Activated CD4-positive, alpha-beta T cell treated with anti-CD3 and anti-CD28 coated beads, Interleukin-2, Interleukin-4, amounts not matched to agents 100 ng/mL and 50 ng/mL, durations not matched to agents 16 hours and 8 hours (primary cell): ENCODE measurements around the gene KAZN.

Experiments used
- DNase-seq: peaks from one replicate; pipeline ENCODE4 v3.0.0-alpha.2; 2020; ENCODE audit warnings: low spot score

The KAZN gene

DNA sequence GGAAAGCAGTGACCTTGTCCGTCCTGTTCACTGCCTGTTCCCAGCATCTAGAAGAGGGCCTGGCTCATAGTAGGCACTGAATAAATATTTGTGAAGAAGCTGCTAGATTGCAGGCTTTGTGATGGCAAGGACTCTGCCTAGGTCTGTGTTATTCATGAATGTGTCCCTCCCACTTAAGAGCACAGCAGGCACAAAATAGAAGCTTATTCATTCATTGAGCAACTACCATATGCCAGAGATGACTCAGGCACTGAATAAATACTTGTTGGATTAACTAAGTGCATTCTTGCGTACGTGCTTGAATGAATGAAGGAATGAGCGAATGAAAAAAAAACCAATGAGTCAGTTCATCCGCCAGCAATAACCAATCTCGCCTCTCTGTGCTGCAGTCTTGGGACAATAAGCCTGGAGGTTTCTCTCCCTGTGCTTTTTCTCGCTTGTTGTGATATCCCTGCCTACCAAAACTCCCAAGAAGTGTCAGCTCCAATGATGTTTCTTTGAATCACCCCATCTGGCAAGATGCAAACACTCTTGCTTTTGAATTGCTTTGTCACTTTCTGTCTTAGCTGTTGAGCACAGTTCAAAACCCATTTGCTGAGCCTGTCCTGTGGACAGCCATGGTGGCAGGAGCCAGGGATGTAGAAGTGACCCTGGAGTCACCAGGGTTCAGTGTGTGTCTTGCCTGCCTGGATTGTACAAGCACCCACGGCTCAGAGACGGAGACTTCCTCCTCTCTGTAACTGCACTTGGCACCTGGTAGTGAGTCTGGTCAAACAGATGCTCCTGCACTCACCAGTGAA is 143.9 kb downstream of the KAZN start:
- no peak for DNase-seq

DNA sequence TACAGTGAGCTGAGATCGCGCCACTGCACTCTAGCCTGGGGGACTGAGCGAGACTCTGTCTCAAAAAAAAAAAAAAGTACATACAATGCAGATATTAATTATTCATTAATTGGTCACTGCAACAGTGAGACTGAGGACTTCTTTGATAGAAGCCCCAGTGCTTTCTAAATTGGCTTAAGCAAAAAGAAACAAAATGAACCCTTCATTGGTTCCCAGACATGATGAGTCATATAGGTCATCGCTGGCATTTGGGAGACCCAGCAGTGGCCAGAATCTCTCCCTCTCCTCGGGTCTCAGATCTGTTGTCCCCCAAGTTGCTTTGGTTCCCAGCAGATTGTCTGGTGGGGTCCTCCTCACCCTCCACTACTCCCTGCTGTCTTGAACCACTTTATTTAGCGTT is 144.9 kb downstream of the KAZN start:
- DNase-seq, result no peak

DNA sequence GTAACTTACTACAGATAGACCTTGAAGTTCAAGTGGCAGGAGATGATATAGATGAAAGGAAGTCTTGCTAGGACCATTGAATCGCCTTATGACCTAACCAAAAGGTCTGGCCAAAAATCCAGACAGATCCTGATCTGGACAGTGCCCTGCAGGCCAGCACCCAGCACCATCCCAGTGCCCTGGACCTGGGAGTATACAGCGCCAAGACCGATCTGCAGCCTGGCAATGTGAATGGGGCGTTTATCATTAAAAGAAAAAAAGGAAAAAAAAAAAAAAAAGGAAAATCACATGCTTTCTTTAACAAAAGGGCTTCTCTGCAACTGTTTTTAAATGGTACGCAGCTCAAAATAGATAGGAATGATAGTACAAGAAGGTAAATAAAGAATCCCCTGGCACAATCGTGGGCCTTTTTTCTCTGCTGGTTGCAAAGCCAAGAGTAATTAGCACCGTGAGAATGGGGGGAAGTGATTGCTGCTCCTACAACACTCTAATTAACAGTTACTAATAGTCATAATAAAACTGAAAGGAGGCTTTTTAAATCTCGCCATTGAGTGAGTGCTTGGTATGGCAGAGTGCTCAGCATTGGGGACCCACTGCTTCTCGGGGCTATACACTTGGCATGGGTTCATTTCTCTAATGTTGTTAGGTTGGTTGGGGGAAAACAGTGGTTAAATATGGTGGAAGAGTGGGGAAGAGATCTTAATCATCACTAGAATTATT is 146.7 kb downstream of the KAZN start:
- no peak for DNase-seq

DNA sequence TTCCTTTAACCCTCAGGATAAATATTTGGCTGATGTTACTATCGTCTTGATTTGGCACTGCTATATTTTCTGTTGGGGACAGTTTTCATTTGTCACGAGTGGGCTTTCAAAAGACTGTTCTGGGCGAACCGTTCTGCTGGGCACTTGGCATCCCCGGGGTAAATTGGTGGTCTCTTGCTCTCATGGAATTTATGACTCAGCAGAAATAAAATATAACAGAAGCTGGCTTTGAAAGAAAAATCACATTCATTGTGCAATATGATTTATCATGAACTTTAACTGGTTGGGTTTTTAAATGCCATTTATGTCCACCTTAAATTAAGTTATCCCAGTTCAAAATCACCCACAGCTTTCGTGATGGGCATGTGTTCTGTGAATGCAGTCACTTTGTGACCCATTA is 147.3 kb downstream of the KAZN start:
- no peak for DNase-seq

DNA sequence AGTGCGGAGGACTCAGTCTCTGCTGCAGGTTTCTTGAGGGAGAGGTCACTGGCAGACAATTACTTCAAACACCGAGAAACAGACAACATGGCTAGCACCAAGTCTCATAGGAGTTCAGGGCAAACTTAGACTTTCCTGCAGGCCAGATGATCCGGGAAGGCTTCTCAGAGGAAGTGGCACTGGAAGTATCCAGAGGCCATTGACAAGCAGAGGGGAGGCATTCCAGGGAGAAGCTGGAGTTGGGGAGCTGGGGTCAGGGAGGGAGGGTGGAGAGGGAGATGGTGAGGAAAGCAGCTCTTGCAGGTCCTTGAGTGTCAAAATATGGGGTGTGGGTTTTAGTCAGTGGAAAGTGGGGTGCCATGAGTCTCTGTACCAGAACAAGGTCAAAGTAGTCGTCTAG is 147.9 kb downstream of the KAZN start:
- no peak for DNase-seq

DNA sequence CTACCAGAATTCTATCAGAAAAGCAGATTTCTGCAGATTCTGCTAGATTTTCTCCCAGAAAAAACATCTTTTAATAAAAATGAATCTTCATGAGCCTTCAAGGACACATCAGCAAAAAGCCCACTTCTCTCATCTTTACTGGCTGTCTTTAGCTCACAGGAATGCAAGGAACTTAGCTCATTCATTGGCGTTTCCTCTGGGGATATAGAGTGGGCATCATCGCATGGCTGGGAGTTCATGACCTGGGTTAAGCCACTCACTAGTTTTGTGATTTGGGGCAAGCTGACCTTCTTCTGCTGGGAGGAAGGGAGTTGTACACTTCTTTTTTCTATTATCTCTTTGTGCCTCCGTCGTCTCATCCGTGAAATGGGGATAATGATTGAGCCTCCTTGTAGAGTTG is 149.7 kb downstream of the KAZN start:
- no peak for DNase-seq

DNA sequence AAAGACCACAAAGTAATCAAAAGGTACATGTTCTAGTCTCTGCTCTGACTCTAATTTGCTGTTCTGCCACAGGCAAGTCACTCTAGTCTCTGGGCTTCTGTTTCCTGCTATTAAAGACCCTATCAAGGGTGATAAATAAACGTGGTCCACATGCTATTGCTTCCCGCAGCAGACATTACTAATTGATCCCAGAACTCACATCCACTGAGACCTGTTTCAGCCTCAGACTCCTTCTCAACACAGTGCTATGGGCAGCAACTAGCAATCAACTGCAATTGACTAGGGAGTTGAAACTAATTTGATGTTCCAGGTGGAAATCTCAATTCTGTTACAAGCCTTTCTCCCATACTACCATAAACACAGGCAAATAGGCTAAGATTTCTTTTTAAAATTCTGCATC is 150.5 kb downstream of the KAZN start:
- DNase-seq, result no peak

DNA sequence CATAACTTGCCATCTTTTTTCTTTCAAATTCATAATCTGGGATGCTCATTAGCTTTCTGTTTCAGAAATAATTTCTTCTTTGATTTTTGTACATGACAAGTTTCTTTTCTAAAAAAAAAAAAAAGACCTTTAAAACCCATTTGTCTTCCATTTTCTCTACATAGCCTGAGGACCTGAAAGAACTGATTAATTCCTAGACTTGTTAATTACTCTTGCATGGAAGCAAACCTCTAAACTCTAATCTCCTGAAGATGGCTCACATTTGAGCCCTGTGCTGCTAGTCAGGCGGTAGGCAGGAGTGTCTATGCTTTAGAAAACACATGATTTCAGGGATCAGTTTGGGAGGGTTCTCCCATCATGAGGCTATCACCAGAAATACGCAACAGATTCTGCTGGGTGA is 152.0 kb downstream of the KAZN start:
- no peak for DNase-seq

DNA sequence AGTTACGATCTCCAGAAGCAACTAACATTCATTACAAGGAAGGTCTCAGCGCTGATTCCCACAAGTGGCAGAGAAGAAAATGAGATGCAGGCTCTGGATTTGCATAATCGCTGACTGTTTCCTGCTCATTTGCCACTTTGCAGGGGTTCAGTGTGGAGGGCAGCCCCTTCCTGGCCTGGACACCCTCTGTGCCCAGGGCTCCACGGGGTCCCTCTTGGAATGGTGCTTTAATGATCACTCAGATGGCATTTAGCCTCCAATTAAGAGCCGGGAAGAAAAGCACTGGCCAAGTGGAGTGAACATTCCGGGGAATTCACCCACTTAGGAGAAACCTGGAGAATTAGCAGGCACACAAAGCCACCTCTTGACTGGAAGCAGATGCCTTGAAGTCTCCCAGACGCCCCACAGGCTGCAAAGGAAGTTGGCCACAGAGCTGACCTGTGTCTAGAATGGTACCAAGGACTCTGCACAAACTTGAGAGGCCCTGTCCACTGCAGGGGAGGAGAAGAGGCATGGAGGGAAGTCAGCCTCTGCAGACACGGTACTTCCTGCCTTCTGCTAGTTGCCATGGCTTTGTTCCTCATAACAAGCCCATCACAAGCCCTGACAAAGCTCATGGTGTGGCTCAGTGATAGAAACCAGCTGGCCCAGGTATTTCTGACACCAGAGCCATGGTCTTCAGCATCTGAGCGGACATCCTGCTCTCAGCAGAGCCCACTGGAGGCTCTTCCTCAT is 157.2 kb downstream of the KAZN start:
- no peak for DNase-seq

DNA sequence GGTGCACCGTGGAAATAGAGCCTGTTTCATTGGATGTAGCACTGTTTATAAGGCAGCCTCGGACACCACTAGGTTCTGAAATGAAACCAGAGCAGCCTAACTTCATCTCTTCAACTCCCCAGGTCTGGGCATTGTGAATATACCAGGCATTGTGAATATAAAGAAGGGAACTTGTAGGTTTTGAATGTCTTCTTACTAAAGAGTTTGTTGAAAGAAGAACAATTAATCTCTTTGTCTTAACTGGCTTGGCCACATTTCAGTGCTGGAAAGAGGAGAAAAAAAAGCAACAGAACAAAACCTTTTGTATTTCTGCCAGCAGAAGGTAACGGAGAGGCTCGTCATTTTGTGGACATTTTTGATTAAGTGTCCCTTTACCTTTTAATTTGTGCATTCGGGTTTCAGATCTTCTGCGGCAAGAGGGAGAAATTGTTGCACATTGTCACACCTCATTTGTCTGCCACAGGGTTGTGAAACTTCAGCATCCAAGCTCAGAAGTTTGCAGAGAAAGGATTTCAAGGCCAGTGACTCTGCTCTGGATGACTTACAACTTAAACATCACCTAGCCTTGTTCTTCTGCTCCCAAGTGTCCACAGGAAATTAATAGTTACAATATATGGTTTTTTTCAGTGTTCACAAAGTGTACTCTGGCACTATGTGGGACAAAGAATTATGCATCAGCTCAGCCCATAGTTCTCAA is 158.3 kb downstream of the KAZN start:
- DNase-seq, result no peak

DNA sequence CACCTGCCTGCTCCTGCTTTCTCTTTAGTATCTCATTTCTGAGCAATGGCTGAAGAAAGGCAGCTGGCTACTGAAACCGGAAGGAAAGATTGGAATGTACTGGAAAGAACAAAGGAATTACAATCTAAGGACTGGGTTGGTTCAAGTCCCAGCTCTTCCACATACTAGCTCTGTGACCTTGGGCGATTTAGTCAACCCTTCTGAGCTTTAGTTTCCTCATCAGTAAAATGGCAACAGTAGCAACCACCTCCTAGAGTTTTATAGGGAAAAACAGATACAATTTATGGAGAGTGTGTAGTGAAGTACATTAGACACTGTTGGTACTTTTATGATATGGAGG is 158.8 kb downstream of the KAZN start:
- no peak for DNase-seq

DNA sequence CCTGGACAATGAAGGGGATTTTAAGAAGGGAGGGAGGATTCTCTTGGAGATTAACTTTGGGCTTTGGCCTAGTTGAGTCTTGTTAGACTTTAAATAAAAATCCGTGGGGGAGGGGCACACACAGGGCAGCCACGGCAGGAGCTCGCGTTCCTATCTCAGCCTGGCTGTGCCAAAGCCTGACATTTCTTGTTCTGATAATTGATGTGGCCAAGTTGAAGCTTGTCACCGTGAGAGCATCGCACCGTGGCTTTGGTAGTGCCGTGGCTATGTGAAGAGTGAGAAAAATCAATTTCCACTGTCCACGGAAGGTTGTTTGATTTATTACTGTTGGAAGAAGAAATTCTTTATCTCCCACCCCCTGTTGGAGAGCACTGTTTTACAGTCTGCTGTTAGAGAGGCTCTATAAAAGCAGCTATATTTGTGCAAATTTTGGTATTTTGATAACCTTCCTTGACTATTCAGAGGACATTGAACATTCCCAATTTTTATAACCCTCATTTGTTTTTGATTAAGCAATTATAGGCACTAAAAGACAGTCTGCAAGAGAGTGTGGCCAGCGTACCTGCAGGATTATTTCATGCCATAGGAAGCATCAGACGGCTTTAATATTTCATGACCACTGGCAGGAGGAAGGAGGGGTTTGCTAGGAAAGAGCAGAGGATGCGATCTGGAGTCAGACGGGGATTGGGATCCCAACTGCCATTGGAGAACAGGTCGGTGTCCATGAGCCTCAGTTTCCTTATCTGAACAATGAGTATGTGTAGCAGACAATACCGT is 160.7 kb downstream of the KAZN start:
- no peak for DNase-seq

DNA sequence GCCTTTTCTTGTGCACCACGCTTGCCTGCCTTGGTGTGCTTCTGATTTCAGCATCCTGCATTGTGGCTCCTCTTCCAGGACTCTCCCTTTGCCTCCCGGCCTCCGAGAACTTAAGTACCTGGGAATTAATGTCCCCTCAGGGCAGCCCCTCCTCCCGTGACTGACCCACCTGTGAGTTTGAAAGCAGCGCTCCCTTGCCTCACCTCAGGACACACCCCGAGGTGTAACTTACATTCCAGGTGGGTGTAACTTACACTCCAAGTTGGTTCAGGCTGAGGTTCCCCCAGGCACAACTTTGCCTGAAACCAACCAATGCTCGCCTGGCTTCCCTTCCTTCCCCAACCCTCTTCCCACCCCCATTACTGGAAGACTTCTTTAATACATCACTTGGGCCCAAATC is 161.4 kb downstream of the KAZN start:
- no peak for DNase-seq

DNA sequence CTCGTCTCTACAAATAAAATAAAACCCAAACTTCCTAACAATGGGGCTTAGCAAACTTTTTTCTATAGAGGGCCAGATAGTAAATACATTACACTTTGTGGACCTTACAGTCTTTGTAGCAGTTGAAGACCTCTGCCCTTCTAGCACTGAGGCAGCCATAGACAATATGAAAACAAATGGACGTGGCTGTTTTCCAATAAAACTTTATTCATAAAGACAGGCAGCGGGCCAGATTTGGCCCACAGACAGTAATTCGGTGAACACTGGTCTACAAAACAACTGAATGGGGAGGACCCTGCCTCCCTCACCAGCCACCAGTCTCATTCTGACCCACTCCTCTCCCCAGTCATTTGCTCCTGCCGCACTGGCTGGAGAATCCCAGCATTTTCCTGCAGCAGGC is 162.3 kb downstream of the KAZN start:
- DNase-seq, result no peak

DNA sequence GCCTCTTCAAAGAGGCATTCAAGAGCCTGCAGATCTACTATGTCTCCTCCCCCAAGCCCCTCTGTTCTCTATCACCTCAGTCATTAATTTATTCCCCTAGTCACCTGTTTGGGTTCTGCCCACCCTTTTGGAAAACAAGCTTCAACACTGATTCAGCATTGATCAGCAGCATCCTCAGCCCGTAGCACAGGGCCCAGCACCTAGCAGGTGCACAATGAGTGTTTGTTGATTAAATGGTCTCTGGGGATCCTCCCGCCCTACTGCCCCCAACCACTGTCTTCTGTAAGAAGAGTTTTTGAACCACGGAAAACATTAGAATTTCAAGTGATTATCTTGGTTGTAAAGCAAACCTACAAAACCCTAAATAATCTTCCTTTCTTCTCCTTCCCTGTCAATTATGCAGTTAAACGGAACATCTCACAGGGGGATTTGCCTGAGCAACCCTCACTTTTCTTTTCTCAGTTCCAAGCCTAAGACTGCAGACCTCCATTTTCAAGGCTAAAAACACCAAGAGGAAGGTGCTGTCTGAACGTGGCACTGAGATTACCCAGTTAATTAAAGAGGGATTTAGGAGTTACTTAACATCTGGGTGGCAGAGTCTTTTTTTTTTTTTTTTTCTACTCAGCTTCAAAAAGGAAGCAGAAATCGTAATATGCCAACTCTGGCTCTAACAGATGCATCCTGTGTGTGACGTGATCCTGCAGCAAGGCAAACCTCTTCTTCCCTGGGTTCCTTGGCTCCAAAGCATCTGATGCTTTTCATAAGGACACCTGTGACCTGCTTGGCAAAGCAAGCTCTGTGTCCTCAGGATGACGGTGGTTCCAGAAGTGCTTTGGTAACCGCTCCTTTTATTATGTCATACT is 163.0 kb downstream of the KAZN start:
- no peak for DNase-seq

DNA sequence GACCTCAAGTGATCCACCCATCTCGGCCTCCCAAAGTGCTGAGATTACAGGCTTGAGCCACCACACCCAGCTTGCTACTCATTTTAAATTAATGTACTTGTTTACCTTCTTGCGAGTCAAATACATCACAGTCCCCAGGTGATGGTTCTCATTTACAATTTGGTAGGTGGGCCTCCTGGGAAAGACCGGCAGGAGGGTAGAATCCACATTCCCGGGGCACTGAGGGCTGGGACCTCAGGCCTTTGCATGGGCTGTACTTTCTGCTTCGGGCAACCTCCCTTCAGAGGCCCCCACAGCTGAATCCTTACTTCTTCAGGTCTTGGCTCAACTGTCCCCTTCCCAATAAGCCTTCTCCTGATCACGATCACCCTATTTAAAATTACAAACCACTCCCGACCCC is 165.5 kb downstream of the KAZN start:
- DNase-seq, result no peak

DNA sequence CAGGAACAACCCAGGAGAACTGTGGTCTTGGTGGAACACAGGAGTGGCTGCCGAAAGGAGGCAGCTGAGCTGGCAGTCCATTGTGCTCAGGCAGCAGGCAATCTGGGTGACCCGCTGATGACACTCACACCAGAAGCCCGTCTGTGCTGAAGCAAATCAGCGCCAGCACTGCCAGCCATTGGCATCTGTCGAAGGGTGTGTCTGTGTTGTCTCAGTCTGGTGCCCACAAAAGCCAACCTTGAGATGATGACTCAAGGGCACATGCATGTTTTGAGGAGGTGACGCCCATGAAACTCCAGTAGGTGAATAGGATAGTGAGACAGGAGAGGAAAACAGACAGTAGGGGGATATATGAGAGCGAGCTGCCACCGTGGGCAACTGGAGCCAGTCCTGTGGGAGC is 167.3 kb downstream of the KAZN start:
- DNase-seq, result no peak

DNA sequence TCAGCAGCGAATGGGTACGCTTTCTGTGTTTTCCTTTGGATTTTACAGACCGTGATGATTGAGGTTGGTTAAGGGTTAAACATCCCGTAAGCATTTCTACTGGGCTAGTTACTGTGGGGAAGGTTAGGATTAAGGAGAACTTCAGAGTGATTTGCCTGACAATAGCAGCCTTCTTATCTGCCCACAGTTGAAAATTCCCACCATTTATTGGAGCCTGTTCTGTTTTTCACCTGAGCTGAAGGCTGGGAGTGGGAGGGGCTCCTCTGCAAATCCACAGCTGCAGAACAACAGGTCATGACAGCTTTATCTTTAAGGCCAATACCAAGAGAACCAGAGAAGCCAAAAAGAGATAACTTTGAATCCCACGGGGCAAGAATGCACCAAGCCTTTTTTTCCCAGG is 168.6 kb downstream of the KAZN start:
- DNase-seq, result no peak

DNA sequence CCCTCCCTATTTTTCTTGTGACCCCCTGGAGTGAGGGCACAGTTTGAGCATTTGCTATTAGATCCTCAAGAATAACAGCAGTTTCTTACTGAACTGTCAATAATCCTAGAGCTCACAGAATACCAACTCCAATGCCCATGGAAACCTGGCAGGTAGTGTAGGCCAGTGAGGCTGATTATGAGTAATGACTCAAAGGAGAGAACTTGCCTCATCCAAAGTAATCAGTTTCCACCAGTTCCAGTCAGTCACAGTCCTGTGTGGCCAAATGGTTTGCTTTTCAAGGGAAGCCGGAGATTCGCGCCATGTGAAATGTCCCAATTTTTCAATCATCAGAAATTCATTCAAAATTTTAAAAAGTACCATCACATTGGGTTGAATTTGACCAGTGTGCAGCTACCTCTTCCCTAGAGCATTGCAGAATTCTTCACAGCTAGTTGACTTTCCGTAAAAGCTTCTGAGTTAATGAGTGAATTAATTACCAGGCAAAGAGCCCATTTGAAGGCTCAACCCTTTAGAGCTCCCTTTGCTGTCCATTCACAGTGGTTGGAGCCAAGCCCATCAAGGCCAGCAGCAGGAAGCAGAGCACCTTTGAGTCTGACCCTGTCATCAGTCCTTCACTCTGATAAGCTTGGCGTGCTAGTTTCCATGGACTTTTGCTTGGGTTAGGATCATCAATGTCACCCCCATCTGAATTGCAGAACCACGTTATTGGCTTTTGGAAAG is 170.3 kb downstream of the KAZN start:
- no peak for DNase-seq
